NCI-H69 (cell line): ENCODE data around the gene LIPI.
"Not testable (repeated sequence)": the region's sequence is repeated elsewhere in the genome, so short reads cannot be mapped to it uniquely, and the experiment has no call there.

Experiments used
- DNase-seq: peaks from one replicate; lab custom pipeline; 2025; lab: John Stamatoyannopoulos, UW

Gene LIPI

GRCh38 chr21:14073615-14074014 lies 137.1 kb downstream of the LIPI start:
- no peak for DNase-seq

GRCh38 chr21:14072761-14073535 lies 137.8 kb downstream of the LIPI start:
- DNase-seq: no peak

- no peak for DNase-seq
Observed at GRCh38 chr21:14071902-14072734, 138.6 kb downstream of the LIPI start.

- no peak for DNase-seq
Observed at GRCh38 chr21:14070968-14071367, 139.8 kb downstream of the LIPI start.

- DNase-seq: peak; percentile 40
Observed at GRCh38 chr21:14070049-14070893, 140.5 kb downstream of the LIPI start.

GRCh38 chr21:14064296-14064645 lies 146.5 kb downstream of the LIPI start:
- peak; percentile 52 for DNase-seq

GRCh38 chr21:14063620-14064295 lies 147.0 kb downstream of the LIPI start:
- DNase-seq: peak; percentile 70

GRCh38 chr21:14062684-14063083 lies 148.1 kb downstream of the LIPI start:
- DNase-seq: not testable (repeated sequence)

GRCh38 chr21:14061820-14062219 lies 148.9 kb downstream of the LIPI start:
- DNase-seq: not testable (repeated sequence)

- not testable (repeated sequence) for DNase-seq
Observed at GRCh38 chr21:14058995-14059627, 151.6 kb downstream of the LIPI start.
